Gastroesophageal sphincter (tissue), 3 donors: Measurements from ENCODE around the gene BMP10.
"Not testable (repeated sequence)": the region's sequence is repeated elsewhere in the genome, so short reads cannot be mapped to it uniquely, and the experiment has no call there.

ENCODE experiments used
- EP300 ChIP-seq: sonication (generic); formaldehyde crosslinking; IDR thresholded peaks from one replicate; pipeline ENCODE4 v1.6.1; 2017; ENCODE audit warnings: antibody characterized with exemption, mild to moderate bottlenecking
- POLR2A ChIP-seq, 2 donors: fragments of 450-650 bp; IDR thresholded peaks; one replicate each; pipeline ENCODE4 v1.6.1; 2017; ENCODE audit warnings: antibody characterized with exemption in 2 of 2, mild to moderate bottlenecking in 2 of 2, moderate library complexity in 1 of 2
- POLR2AphosphoS5 ChIP-seq: sonication (generic); formaldehyde crosslinking; IDR thresholded peaks from one replicate; pipeline ENCODE4 v1.6.1; 2017; ENCODE audit warnings: antibody characterized with exemption
- TF ChIP-seq, protein P1 (sequence below), 4 experiments: fragments of 200-600 bp in 2 of 4; fragments of 450-650 bp in 2 of 4; sonication (generic) in 1 of 4; IDR thresholded peaks; one replicate each; pipeline ENCODE4 v1.5.1; 2017 to 2019; ENCODE audit warnings: antibody characterized with exemption in 4 of 4, mild to moderate bottlenecking in 2 of 4, moderate library complexity in 2 of 4

DNA sequence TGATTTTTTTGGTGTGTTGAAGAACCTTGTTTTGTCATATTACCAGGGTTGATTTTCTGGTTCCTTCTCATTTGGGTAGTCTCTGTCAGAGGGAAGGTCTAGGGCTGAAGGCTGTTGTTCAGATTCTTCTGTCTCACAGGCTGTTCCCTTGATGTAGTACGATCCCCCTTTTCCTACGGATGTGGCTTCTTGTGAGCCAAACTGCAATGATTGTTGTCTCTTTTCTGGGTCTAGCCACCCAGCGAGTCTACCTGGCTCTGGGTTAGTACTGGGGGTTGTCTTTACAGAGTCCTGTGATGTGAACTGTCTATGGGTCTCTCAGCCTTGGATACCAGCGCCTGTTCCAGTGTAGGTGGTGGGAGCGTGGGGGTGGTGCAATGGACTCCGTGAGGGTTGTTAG is 24.8 kb upstream of the BMP10 start:
- TF ChIP-seq, protein P1, sequence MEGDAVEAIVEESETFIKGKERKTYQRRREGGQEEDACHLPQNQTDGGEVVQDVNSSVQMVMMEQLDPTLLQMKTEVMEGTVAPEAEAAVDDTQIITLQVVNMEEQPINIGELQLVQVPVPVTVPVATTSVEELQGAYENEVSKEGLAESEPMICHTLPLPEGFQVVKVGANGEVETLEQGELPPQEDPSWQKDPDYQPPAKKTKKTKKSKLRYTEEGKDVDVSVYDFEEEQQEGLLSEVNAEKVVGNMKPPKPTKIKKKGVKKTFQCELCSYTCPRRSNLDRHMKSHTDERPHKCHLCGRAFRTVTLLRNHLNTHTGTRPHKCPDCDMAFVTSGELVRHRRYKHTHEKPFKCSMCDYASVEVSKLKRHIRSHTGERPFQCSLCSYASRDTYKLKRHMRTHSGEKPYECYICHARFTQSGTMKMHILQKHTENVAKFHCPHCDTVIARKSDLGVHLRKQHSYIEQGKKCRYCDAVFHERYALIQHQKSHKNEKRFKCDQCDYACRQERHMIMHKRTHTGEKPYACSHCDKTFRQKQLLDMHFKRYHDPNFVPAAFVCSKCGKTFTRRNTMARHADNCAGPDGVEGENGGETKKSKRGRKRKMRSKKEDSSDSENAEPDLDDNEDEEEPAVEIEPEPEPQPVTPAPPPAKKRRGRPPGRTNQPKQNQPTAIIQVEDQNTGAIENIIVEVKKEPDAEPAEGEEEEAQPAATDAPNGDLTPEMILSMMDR (IDR thresholded peaks at IDR 0.05) = not testable (repeated sequence)
- TF ChIP-seq POLR2A (IDR thresholded peaks at IDR 0.05); POLR2AphosphoS5; EP300: not testable (repeated sequence)
